ENCODE results near the gene ADD3. TPM values are rescaled to one million over a fixed set of nuclear protein-coding genes. Genes with fewer than 3 reads are reported as not detected.
A peak's percentile ranks its signal among the peaks of the same experiment; 100 is the strongest.

The ADD3 gene
- total RNA-seq, 4 donors from 2014 or later, result 91.9 to 185 (median 155) TPM

- H3K4me3 ChIP-seq (ENCODE audit: low read depth, poor library complexity, severe bottlenecking), result no peak overlapping the region
- 82 to 94% methylated on average over 7 of the region's 7 CpGs for WGBS, 2 donors
- peak in 1 of 2 donors; percentile 29 for DNase-seq (ENCODE audit: low spot score in 2 of 2)
- intact Hi-C loops (cut with DNase I; ENCODE audit: low total_unique reads), result no loop called here
- no peak for TF ChIP-seq POLR2A (IDR thresholded peaks at IDR 0.05)
- TF ChIP-seq, protein P1, sequence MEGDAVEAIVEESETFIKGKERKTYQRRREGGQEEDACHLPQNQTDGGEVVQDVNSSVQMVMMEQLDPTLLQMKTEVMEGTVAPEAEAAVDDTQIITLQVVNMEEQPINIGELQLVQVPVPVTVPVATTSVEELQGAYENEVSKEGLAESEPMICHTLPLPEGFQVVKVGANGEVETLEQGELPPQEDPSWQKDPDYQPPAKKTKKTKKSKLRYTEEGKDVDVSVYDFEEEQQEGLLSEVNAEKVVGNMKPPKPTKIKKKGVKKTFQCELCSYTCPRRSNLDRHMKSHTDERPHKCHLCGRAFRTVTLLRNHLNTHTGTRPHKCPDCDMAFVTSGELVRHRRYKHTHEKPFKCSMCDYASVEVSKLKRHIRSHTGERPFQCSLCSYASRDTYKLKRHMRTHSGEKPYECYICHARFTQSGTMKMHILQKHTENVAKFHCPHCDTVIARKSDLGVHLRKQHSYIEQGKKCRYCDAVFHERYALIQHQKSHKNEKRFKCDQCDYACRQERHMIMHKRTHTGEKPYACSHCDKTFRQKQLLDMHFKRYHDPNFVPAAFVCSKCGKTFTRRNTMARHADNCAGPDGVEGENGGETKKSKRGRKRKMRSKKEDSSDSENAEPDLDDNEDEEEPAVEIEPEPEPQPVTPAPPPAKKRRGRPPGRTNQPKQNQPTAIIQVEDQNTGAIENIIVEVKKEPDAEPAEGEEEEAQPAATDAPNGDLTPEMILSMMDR (IDR thresholded peaks at IDR 0.05), result no peak
These were observed 145.6 kb downstream of the ADD3 start for GRCh38 chr10:110153396-110153795.

DNA sequence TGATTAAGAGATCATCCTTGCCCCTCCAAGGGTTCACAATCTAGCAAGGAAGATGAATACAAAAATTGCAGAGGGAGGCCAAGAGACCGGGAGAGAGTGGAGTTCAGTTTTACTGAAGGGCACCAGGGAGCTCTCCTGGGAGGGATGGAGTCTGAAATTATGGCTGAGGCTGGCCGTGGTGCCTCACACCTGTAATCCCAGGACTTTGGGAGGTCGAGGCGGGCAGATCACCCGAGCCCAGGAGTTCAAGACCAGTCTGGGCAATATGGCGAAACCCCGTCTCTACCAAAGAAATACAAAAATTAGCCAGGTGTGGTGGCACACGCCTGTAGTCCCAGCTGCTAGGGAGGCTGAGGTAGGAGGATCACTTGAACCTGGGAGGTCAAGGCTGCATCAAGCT is 148.3 kb downstream of the ADD3 start:
- peak in 1 of 2 donors; percentile 57 for DNase-seq (ENCODE audit: low spot score in 2 of 2)
- WGBS, 2 donors, result 93 to 94% methylated on average over 8 of the region's 8 CpGs
- no peak for TF ChIP-seq POLR2A (IDR thresholded peaks at IDR 0.05)
- H3K4me3 ChIP-seq (ENCODE audit: low read depth, poor library complexity, severe bottlenecking), result no peak overlapping the region
- intact Hi-C loops (cut with DNase I; ENCODE audit: low total_unique reads), result no loop called here

GRCh38 chr10:110158051-110159005 is 150.5 kb downstream of the ADD3 start:
- no peak for TF ChIP-seq POLR2A (IDR thresholded peaks at IDR 0.05)
- TF ChIP-seq, protein P1 (IDR thresholded peaks at IDR 0.05), result no peak
- intact Hi-C loops (cut with DNase I; ENCODE audit: low total_unique reads), result no loop called here
- no peak overlapping the region for H3K4me3 ChIP-seq (ENCODE audit: low read depth, poor library complexity, severe bottlenecking)
- DNase-seq (ENCODE audit: low spot score in 2 of 2), result peak in 1 of 2 donors; percentile 20
- 75 to 85% methylated on average over 11 of the region's 11 CpGs for WGBS, 2 donors

DNA sequence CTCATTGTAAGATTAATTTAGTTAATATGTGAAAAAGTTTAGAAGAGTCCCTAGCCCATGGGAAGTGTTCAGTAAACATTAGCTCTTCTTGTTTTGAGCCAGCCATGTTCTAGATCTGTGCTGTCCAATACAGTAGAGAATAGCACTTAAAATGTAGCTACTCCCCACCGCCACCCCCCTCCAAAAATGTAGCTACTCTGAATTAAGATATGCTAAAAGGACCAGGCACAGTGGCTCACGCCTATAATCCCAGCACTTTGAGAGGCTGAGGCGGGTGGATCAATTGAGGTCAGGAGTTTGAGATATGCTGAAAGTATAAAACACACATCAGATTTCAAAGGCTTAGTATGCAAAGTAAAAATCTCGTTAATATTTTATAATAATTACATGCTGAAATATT is 152.3 kb downstream of the ADD3 start:
- 88 to 94% methylated on average over 4 of the region's 4 CpGs for WGBS, 2 donors
- no peak overlapping the region for H3K4me3 ChIP-seq (ENCODE audit: low read depth, poor library complexity, severe bottlenecking)
- intact Hi-C loops (cut with DNase I; ENCODE audit: low total_unique reads), result no loop called here
- TF ChIP-seq POLR2A (IDR thresholded peaks at IDR 0.05), result no peak
- TF ChIP-seq, protein P1 (IDR thresholded peaks at IDR 0.05), result no peak
- peak in 1 of 2 donors; percentile 20 for DNase-seq (ENCODE audit: low spot score in 2 of 2)

DNA sequence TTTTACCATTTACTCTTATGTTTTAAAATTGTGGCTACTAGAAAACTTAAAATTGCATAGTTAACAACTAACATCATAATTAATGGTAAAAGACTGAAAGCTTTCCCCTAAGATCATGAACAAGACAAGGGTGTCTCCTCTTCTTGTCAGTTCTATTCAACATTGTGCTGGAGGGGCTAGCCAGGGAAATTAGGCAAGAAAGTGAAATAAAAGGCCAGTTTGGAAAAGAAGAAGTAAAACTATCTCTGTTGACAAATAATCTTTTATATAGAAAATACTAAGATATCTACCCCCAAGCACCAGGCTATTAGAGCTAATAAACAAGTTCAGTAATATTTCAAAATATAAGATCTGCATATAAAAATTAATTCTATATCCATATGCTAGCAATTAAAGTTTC is 152.7 kb downstream of the ADD3 start:
- TF ChIP-seq, protein P1 (IDR thresholded peaks at IDR 0.05), result no peak
- TF ChIP-seq POLR2A (IDR thresholded peaks at IDR 0.05), result no peak
- no peak overlapping the region for H3K4me3 ChIP-seq (ENCODE audit: low read depth, poor library complexity, severe bottlenecking)
- intact Hi-C loops (cut with DNase I; ENCODE audit: low total_unique reads), result no loop called here
- DNase-seq (ENCODE audit: low spot score in 2 of 2), result no peak

DNA sequence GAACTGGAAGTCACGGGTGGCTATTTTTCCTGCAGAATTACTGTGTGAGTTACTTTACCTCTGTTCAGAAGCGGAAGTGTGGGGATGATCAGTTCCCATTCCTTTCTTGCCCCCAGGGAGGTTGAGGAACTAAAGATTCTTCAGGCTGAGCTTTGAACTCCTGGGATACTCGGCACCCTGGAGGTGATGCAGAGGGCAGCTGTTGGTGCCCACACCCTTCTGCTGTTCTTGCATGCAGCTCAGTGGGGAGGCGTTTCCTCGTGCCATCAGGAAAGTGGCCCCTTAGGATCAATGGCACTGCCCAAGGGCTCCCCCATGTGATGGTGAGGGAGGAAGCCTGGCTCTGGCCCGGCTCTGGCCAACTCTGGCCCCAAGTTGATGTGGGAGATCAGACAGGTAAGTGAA is 155.0 kb downstream of the ADD3 start:
- no peak overlapping the region for H3K4me3 ChIP-seq (ENCODE audit: low read depth, poor library complexity, severe bottlenecking)
- TF ChIP-seq POLR2A (IDR thresholded peaks at IDR 0.05), result no peak
- TF ChIP-seq, protein P1 (IDR thresholded peaks at IDR 0.05), result no peak
- DNase-seq (ENCODE audit: low spot score in 2 of 2), result peak in 1 of 2 donors; percentile 82
- WGBS, 2 donors, result 45 to 50% methylated on average over 4 to 6 of the region's 6 CpGs
- intact Hi-C loops (cut with DNase I; ENCODE audit: low total_unique reads), result no loop called here
